ENCODE data around the gene NCAPD3. TPM values are rescaled to one million over a fixed set of nuclear protein-coding genes. Genes with fewer than 3 reads are reported as not detected.
A peak's percentile ranks its signal among the peaks of the same experiment; 100 is the strongest.

The NCAPD3 gene
- total RNA-seq, 1 experiment from 2014 or later: 63.0 TPM

DNA sequence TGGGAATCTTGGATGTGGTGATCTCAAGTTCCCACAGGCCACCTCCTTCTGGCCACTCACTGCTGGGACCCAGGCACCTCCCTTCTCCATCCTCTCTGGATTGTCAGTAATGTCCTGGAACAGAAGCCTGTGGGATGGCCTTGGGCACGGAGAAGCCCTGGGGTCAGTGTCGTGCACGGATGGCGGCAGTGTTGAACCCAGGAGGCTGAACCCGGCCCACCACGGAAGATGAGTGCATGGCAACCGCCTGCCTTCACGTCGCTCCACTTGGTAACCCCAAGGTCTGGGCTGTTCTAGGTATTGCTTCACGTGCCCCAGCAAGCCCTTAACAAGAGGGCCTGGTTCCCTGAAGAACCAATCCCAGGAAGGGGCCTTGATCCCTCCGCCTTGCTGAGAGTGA, 22.3 kb upstream of the NCAPD3 start:
- Mint-ChIP-seq H3K36me3 (peaks cover 49% of the 10 kb centered on the region), H3K9me3 (no peaks in the 10 kb centered on the region), H3K27me3 (ENCODE audit: low read depth) (no peaks in the 10 kb centered on the region), H3K27ac (no peak overlapping the region), H3K4me3 (no peak overlapping the region), H3K4me1 (peaks cover 8% of the 10 kb centered on the region)
- no peak for ATAC-seq
- ChIA-PET POLR2A (no interaction called here), CTCF (interaction anchor here (2.5 kb wide), 1 partner anchor 22 kb away, joined by 13 read pairs; the partner anchor contains the start of genes NCAPD3 and VPS26B)
- no peak for DNase-seq (ENCODE audit: low spot score)
- TF ChIP-seq NFE2L1 (CRISPR knock-in tag; IDR thresholded peaks at IDR 0.05) (no peak), SOX15 (CRISPR knock-in tag; IDR thresholded peaks at IDR 0.05) (no peak), ZNF263 (CRISPR knock-in tag; IDR thresholded peaks at IDR 0.05; ENCODE audit: low read depth) (no peak)

DNA sequence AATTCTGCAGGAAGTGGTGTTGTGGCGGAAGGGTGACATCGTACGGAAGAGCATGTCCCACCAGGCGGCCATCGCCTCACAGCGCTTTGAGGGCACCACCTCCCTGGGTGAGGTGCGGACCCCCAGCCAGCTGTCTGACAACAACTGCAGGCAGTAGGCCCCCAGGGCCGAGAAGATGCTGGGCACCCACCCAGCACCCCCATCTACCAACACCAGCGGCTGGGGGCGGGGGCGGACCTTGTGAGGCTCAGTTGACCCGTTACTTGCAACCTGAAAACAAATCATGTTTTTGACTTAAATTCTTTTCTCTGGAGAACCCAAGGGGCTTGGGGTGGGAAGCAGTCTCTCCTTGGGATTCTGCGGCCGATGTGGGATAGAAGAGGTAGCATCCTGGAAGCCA, 21.7 kb upstream of the NCAPD3 start:
- DNase-seq (ENCODE audit: low spot score): no peak
- H3K4me3 Mint-ChIP-seq: no peak overlapping the region
- ChIA-PET POLR2A (no interaction called here), CTCF (interaction anchor here (0.6 to 2.5 kb wide), 4 partner anchors 9 to 38 kb away, joined by 3 to 13 read pairs (median 9); partner anchors contain the start of genes ACAD8, NCAPD3, THYN1 and VPS26B)
- H3K9me3 Mint-ChIP-seq: no peaks in the 10 kb centered on the region
- ATAC-seq: no peak
- peaks cover 8% of the 10 kb centered on the region for H3K4me1 Mint-ChIP-seq
- peaks cover 44% of the 10 kb centered on the region for H3K36me3 Mint-ChIP-seq
- TF ChIP-seq EMX1 (CRISPR knock-in tag; IDR thresholded peaks at IDR 0.05) (no peak), ZNF671 (CRISPR knock-in tag; IDR thresholded peaks at IDR 0.05) (no peak), SP1 (CRISPR knock-in tag; conservative IDR thresholded peaks at IDR 0.05) (no peak), SMAD3 (CRISPR knock-in tag; IDR thresholded peaks at IDR 0.05; ENCODE audit: borderline replicate concordance) (no peak), CBFB (CRISPR knock-in tag; IDR thresholded peaks at IDR 0.05; ENCODE audit: low read depth) (no peak), FOXJ3 (CRISPR knock-in tag; IDR thresholded peaks at IDR 0.05; ENCODE audit: borderline replicate concordance) (no peak), KAT7 (CRISPR knock-in tag; IDR thresholded peaks at IDR 0.05; ENCODE audit: borderline replicate concordance) (no peak), ZNF396 (CRISPR knock-in tag; IDR thresholded peaks at IDR 0.05; ENCODE audit: borderline replicate concordance) (no peak), SOX15 (CRISPR knock-in tag; IDR thresholded peaks at IDR 0.05) (no peak)
- TF ChIP-seq, protein P1, sequence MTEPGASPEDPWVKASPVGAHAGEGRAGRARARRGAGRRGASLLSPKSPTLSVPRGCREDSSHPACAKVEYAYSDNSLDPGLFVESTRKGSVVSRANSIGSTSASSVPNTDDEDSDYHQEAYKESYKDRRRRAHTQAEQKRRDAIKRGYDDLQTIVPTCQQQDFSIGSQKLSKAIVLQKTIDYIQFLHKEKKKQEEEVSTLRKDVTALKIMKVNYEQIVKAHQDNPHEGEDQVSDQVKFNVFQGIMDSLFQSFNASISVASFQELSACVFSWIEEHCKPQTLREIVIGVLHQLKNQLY (CRISPR knock-in tag; IDR thresholded peaks at IDR 0.05): no peak
- TF ChIP-seq, protein P2, sequence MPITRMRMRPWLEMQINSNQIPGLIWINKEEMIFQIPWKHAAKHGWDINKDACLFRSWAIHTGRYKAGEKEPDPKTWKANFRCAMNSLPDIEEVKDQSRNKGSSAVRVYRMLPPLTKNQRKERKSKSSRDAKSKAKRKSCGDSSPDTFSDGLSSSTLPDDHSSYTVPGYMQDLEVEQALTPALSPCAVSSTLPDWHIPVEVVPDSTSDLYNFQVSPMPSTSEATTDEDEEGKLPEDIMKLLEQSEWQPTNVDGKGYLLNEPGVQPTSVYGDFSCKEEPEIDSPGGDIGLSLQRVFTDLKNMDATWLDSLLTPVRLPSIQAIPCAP (CRISPR knock-in tag; IDR thresholded peaks at IDR 0.05): no peak
- TF ChIP-seq, protein P3, sequence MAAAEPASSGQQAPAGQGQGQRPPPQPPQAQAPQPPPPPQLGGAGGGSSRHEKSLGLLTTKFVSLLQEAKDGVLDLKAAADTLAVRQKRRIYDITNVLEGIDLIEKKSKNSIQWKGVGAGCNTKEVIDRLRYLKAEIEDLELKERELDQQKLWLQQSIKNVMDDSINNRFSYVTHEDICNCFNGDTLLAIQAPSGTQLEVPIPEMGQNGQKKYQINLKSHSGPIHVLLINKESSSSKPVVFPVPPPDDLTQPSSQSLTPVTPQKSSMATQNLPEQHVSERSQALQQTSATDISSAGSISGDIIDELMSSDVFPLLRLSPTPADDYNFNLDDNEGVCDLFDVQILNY (CRISPR knock-in tag; IDR thresholded peaks at IDR 0.05): no peak
- H3K27me3 Mint-ChIP-seq (ENCODE audit: low read depth): no peaks in the 10 kb centered on the region
- H3K27ac Mint-ChIP-seq: no peak overlapping the region

DNA sequence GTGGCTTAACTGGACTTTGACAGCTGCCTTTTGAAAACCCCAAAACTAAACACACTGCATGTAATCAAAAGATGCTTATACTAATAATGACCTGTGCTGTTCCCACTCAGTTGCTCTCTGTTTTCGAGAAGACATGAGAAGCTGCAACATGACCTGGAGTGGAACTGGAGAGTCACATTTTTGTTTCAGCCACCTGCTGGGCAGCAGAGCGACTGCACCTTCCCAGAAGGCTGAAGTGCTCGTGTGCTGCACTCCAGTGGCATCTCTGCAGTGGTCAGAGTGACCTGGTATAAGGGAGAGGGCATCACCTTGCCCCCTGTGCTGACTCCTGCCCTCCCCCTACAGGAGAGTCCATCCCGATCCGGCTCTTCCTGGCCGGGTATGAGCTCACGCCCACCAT, 20.8 kb upstream of the NCAPD3 start:
- ChIA-PET POLR2A (no interaction called here), CTCF (interaction anchor here (0.6 to 2.5 kb wide), 6 partner anchors 9 to 105 kb away, joined by 3 to 13 read pairs (median 5); partner anchors contain the start of genes ACAD8, NCAPD3, THYN1 and VPS26B)
- DNase-seq (ENCODE audit: low spot score): no peak
- Mint-ChIP-seq H3K4me3 (no peak overlapping the region), H3K9me3 (no peaks in the 10 kb centered on the region), H3K27ac (no peak overlapping the region), H3K27me3 (ENCODE audit: low read depth) (no peaks in the 10 kb centered on the region), H3K4me1 (peaks cover 8% of the 10 kb centered on the region), H3K36me3 (peaks cover 41% of the 10 kb centered on the region)
- TF ChIP-seq SMAD4 (CRISPR knock-in tag; IDR thresholded peaks at IDR 0.05): no peak
- TF ChIP-seq, protein P4, sequence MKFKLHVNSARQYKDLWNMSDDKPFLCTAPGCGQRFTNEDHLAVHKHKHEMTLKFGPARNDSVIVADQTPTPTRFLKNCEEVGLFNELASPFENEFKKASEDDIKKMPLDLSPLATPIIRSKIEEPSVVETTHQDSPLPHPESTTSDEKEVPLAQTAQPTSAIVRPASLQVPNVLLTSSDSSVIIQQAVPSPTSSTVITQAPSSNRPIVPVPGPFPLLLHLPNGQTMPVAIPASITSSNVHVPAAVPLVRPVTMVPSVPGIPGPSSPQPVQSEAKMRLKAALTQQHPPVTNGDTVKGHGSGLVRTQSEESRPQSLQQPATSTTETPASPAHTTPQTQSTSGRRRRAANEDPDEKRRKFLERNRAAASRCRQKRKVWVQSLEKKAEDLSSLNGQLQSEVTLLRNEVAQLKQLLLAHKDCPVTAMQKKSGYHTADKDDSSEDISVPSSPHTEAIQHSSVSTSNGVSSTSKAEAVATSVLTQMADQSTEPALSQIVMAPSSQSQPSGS (CRISPR knock-in tag; IDR thresholded peaks at IDR 0.05; ENCODE audit: borderline replicate concordance, low read depth): no peak
- TF ChIP-seq, protein P5, sequence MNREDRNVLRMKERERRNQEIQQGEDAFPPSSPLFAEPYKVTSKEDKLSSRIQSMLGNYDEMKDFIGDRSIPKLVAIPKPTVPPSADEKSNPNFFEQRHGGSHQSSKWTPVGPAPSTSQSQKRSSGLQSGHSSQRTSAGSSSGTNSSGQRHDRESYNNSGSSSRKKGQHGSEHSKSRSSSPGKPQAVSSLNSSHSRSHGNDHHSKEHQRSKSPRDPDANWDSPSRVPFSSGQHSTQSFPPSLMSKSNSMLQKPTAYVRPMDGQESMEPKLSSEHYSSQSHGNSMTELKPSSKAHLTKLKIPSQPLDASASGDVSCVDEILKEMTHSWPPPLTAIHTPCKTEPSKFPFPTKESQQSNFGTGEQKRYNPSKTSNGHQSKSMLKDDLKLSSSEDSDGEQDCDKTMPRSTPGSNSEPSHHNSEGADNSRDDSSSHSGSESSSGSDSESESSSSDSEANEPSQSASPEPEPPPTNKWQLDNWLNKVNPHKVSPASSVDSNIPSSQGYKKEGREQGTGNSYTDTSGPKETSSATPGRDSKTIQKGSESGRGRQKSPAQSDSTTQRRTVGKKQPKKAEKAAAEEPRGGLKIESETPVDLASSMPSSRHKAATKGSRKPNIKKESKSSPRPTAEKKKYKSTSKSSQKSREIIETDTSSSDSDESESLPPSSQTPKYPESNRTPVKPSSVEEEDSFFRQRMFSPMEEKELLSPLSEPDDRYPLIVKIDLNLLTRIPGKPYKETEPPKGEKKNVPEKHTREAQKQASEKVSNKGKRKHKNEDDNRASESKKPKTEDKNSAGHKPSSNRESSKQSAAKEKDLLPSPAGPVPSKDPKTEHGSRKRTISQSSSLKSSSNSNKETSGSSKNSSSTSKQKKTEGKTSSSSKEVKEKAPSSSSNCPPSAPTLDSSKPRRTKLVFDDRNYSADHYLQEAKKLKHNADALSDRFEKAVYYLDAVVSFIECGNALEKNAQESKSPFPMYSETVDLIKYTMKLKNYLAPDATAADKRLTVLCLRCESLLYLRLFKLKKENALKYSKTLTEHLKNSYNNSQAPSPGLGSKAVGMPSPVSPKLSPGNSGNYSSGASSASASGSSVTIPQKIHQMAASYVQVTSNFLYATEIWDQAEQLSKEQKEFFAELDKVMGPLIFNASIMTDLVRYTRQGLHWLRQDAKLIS (CRISPR knock-in tag; IDR thresholded peaks at IDR 0.05; ENCODE audit: borderline replicate concordance): no peak
- TF ChIP-seq, protein P6, sequence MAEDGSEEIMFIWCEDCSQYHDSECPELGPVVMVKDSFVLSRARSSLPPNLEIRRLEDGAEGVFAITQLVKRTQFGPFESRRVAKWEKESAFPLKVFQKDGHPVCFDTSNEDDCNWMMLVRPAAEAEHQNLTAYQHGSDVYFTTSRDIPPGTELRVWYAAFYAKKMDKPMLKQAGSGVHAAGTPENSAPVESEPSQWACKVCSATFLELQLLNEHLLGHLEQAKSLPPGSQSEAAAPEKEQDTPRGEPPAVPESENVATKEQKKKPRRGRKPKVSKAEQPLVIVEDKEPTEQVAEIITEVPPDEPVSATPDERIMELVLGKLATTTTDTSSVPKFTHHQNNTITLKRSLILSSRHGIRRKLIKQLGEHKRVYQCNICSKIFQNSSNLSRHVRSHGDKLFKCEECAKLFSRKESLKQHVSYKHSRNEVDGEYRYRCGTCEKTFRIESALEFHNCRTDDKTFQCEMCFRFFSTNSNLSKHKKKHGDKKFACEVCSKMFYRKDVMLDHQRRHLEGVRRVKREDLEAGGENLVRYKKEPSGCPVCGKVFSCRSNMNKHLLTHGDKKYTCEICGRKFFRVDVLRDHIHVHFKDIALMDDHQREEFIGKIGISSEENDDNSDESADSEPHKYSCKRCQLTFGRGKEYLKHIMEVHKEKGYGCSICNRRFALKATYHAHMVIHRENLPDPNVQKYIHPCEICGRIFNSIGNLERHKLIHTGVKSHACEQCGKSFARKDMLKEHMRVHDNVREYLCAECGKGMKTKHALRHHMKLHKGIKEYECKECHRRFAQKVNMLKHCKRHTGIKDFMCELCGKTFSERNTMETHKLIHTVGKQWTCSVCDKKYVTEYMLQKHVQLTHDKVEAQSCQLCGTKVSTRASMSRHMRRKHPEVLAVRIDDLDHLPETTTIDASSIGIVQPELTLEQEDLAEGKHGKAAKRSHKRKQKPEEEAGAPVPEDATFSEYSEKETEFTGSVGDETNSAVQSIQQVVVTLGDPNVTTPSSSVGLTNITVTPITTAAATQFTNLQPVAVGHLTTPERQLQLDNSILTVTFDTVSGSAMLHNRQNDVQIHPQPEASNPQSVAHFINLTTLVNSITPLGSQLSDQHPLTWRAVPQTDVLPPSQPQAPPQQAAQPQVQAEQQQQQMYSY (CRISPR knock-in tag; IDR thresholded peaks at IDR 0.05): 0 out of 2 replicates have a peak, but pooled peaks have one; percentile 16
- TF ChIP-seq PRRX2 (CRISPR knock-in tag; IDR thresholded peaks at IDR 0.05): no peak
- peak; percentile 83 for ATAC-seq
